BLaER1 treated with 17β-estradiol and CSF1 and Interleukin-3, amounts not matched to agents 10 nM and 100 nM (cell line): ENCODE measurements around the gene ALPP.
A peak's percentile ranks its signal among the peaks of the same experiment; 100 is the strongest.
"Not testable (repeated sequence)": the region's sequence is repeated elsewhere in the genome, so short reads cannot be mapped to it uniquely, and the experiment has no call there.

Source experiments
- H3K27ac ChIP-seq, 11 experiments: shearing (Covaris generic); formaldehyde crosslinking; 2 replicates each; pipeline ENCODE4 v1.8.1; 2022
- H3K27me3 ChIP-seq, 11 experiments: shearing (Covaris generic); formaldehyde crosslinking; 2 replicates each; pipeline ENCODE4 v1.8.1; 2022
- H3K36me3 ChIP-seq, 11 experiments: shearing (Covaris generic); formaldehyde crosslinking; 2 replicates each; pipeline ENCODE4 v1.8.1; 2022
- H3K4me1 ChIP-seq, 10 experiments: shearing (Covaris generic); formaldehyde crosslinking; 2 replicates each; pipeline ENCODE4 v1.8.1; 2022
- H3K4me2 ChIP-seq, 11 experiments: shearing (Covaris generic); formaldehyde crosslinking; 2 replicates each; pipeline ENCODE4 v1.8.1; 2022
- H3K4me3 ChIP-seq, 10 experiments: shearing (Covaris generic); formaldehyde crosslinking; 2 replicates each; pipeline ENCODE4 v1.8.1; 2022
- H3K9ac ChIP-seq, 11 experiments: shearing (Covaris generic); formaldehyde crosslinking; 2 replicates each; pipeline ENCODE4 v1.8.1; 2022
- H3K9me3 ChIP-seq, 11 experiments: shearing (Covaris generic); formaldehyde crosslinking; replicated peaks in 1 of 11; 2 replicates each; pipeline ENCODE4 v1.8.1; 2022
- H4K20me1 ChIP-seq, 11 experiments: shearing (Covaris generic); formaldehyde crosslinking; 2 replicates each; pipeline ENCODE4 v1.8.1; 2022
- Cebpa-rat ChIP-seq, 11 experiments: shearing (Covaris generic); IDR thresholded peaks; 2 replicates each; pipeline ENCODE4 v1.8.1; 2022

Gene ALPP

GRCh38 chr2:232367016-232367415, 11.5 kb upstream of the ALPP start:
- Histone ChIP-seq H3K27ac (no peak overlapping the region), H3K4me1 (peaks cover 33 to 72% (median 63%) of the 10 kb centered on the region in 10 experiments), H3K9ac (no peak overlapping the region), H3K27me3 (no peaks in the 10 kb centered on the region), H3K36me3 (no peaks in the 10 kb centered on the region; a peak in 2 of 22 replicates), H3K9me3 (peaks cover 3 to 8% (median 5%) of the 10 kb centered on the region in 11 experiments), H3K4me2 (no peak overlapping the region; a peak in 1 of 22 replicates), H4K20me1 (no peaks in the 10 kb centered on the region), H3K4me3 (no peak overlapping the region)
- TF ChIP-seq Cebpa-rat (IDR thresholded peaks at IDR 0.05), result no peak

GRCh38 chr2:232367591-232368233, 10.8 kb upstream of the ALPP start:
- no peaks in the 10 kb centered on the region for H4K20me1 ChIP-seq
- H3K4me3 ChIP-seq, result no peak overlapping the region
- H3K36me3 ChIP-seq, result no peaks in the 10 kb centered on the region
- H3K9me3 ChIP-seq, result peaks cover 0 to under 1% (median 0%) of the 10 kb centered on the region in 11 experiments; a peak in 3 of 22 replicates
- no peak for TF ChIP-seq Cebpa-rat (IDR thresholded peaks at IDR 0.05)
- H3K27ac ChIP-seq, result no peak overlapping the region; a peak in 1 of 22 replicates
- H3K4me2 ChIP-seq, result peak overlapping the region in 6 of 11 experiments; percentile 10 to 38 (median 34); a peak in 9 of 22 replicates
- H3K9ac ChIP-seq, result peak overlapping the region in 1 of 11 experiments; percentile 27; a peak in 3 of 22 replicates
- peaks cover 29 to 65% (median 57%) of the 10 kb centered on the region in 10 experiments for H3K4me1 ChIP-seq
- no peaks in the 10 kb centered on the region for H3K27me3 ChIP-seq

GRCh38 chr2:232368311-232368731, 10.2 kb upstream of the ALPP start:
- no peaks in the 10 kb centered on the region for H3K36me3 ChIP-seq
- TF ChIP-seq Cebpa-rat (IDR thresholded peaks at IDR 0.05), result no peak
- no peaks in the 10 kb centered on the region for H4K20me1 ChIP-seq
- H3K4me1 ChIP-seq, result peaks cover 23 to 58% (median 52%) of the 10 kb centered on the region in 10 experiments
- H3K27ac ChIP-seq, result no peak overlapping the region
- H3K4me2 ChIP-seq, result peak overlapping the region in 6 of 11 experiments; percentile 10 to 38 (median 34); a peak in 9 of 22 replicates
- no peak overlapping the region for H3K4me3 ChIP-seq
- H3K27me3 ChIP-seq, result no peaks in the 10 kb centered on the region
- no peaks in the 10 kb centered on the region for H3K9me3 ChIP-seq
- peak overlapping the region in 1 of 11 experiments; percentile 27; a peak in 1 of 22 replicates for H3K9ac ChIP-seq

GRCh38 chr2:232369126-232369951, 9.2 kb upstream of the ALPP start:
- Histone ChIP-seq H3K4me2 (peak overlapping the region in 10 of 11 experiments; percentile 21 to 70 (median 64); a peak in 19 of 22 replicates), H3K27me3 (no peaks in the 10 kb centered on the region), H3K9ac (no peak overlapping the region), H3K27ac (peak overlapping the region in 1 of 11 experiments; percentile 14; a peak in 1 of 22 replicates), H4K20me1 (no peaks in the 10 kb centered on the region), H3K4me1 (peaks cover 14 to 48% (median 42%) of the 10 kb centered on the region in 10 experiments), H3K36me3 (no peaks in the 10 kb centered on the region), H3K9me3 (no peaks in the 10 kb centered on the region), H3K4me3 (no peak overlapping the region)
- TF ChIP-seq Cebpa-rat (IDR thresholded peaks at IDR 0.05), result no peak

- peaks cover 13 to 42% (median 36%) of the 10 kb centered on the region in 10 experiments for H3K4me1 ChIP-seq
- H3K9me3 ChIP-seq, H3K36me3 ChIP-seq, H4K20me1 ChIP-seq, H3K9ac ChIP-seq, H3K27me3 ChIP-seq, H3K4me3 ChIP-seq: not testable (repeated sequence)
- peak overlapping the region in 1 of 11 experiments; percentile 14; a peak in 1 of 22 replicates for H3K27ac ChIP-seq
- peak overlapping the region in 10 of 11 experiments; percentile 21 to 70 (median 64); a peak in 19 of 22 replicates for H3K4me2 ChIP-seq
These were observed 8.5 kb upstream of the ALPP start for GRCh38 chr2:232370007-232370406.

GRCh38 chr2:232372231-232373208, 6.0 kb upstream of the ALPP start:
- Histone ChIP-seq H3K27ac (no peak overlapping the region), H3K4me3 (no peak overlapping the region), H3K4me1 (peaks cover 9 to 43% (median 30%) of the 10 kb centered on the region in 10 experiments; a peak in 18 of 20 replicates), H3K4me2 (peak overlapping the region in 2 of 11 experiments; percentile 8 to 10; a peak in 1 of 22 replicates), H3K9me3 (no peaks in the 10 kb centered on the region), H3K27me3 (no peaks in the 10 kb centered on the region), H4K20me1 (no peaks in the 10 kb centered on the region), H3K9ac (no peak overlapping the region), H3K36me3 (no peaks in the 10 kb centered on the region)
- TF ChIP-seq Cebpa-rat (IDR thresholded peaks at IDR 0.05), result no peak

- Histone ChIP-seq H3K4me3 (no peak overlapping the region), H3K27me3 (no peaks in the 10 kb centered on the region), H3K9ac (no peak overlapping the region), H3K4me2 (no peak overlapping the region), H4K20me1 (no peaks in the 10 kb centered on the region), H3K27ac (no peak overlapping the region), H3K9me3 (no peaks in the 10 kb centered on the region), H3K36me3 (no peaks in the 10 kb centered on the region), H3K4me1 (peaks cover 4 to 40% (median 21%) of the 10 kb centered on the region in 10 experiments; a peak in 18 of 20 replicates)
- TF ChIP-seq Cebpa-rat (IDR thresholded peaks at IDR 0.05), result no peak
These were observed 4.2 kb upstream of the ALPP start for GRCh38 chr2:232374356-232374755.

- Histone ChIP-seq H3K36me3 (no peaks in the 10 kb centered on the region), H4K20me1 (no peaks in the 10 kb centered on the region), H3K4me1 (peaks cover 0 to 38% (median 19%) of the 10 kb centered on the region in 10 experiments; a peak in 15 of 20 replicates), H3K4me2 (no peak overlapping the region), H3K27me3 (no peaks in the 10 kb centered on the region), H3K9me3 (no peaks in the 10 kb centered on the region), H3K27ac (no peak overlapping the region), H3K9ac (no peak overlapping the region), H3K4me3 (no peak overlapping the region)
- no peak for TF ChIP-seq Cebpa-rat (IDR thresholded peaks at IDR 0.05)
These were observed 3.4 kb upstream of the ALPP start for GRCh38 chr2:232375164-232375563.
